SU-DHL-6 (cell line): Measurements from ENCODE around the gene FAM89A.

ENCODE experiments used
- CTCF ChIP-seq: fragments of 200-600 bp; sonication (generic); IDR thresholded peaks from one replicate; pipeline ENCODE4 v1.5.1; 2017; ENCODE audit warnings: antibody characterized with exemption, mild to moderate bottlenecking, low read length, moderate library complexity; ENCODE audit not compliant: insufficient read depth, poor library complexity, severe bottlenecking
- EZH2phosphoT487 ChIP-seq: fragments of 200-600 bp; sonication (generic), shearing (Covaris generic); conservative IDR thresholded peaks from 2 replicates; pipeline ENCODE4 v1.6.1; 2018; ENCODE audit warnings: mild to moderate bottlenecking, antibody characterized with exemption, low read length, moderate library complexity, mixed read lengths

GRCh38 chr1:231064418-231064817 is 24.4 kb upstream of the FAM89A start:
- no peak for TF ChIP-seq CTCF
- no peak for TF ChIP-seq EZH2phosphoT487
